Omental fat pad (tissue), 4 donors: ENCODE data around the gene HDAC9. TPM values are rescaled to one million over a fixed set of nuclear protein-coding genes. Genes with fewer than 3 reads are reported as not detected.

ENCODE experiments used
- ATAC-seq: fragments of 150-250 bp; one replicate; pipeline ENCODE4 v1.9.1; 2016; ENCODE audit warnings: mild to moderate bottlenecking, moderate library complexity; ENCODE audit not compliant: low FRiP score
- DNase-seq: peaks from one replicate; pipeline ENCODE4 v3.0.0-alpha.2; 2019; ENCODE audit warnings: low spot score
- total RNA-seq, 4 donors: library from RNA; depleted of rRNA; stranded (reverse); fragments of >200 nt; gene quantifications; one replicate each; pipeline ENCODE4 v1.1.0, GENCODE V29; 2016
- TF ChIP-seq, protein P1 (sequence below), 3 donors: fragments of 450-650 bp; IDR thresholded peaks; one replicate each; pipeline ENCODE4 v1.5.1; 2016 to 2017; ENCODE audit warnings: antibody characterized with exemption in 3 of 3, mild to moderate bottlenecking in 3 of 3, moderate library complexity in 2 of 3

HDAC9 gene
- total RNA-seq, 4 donors from 2014 or later: 15.6 to 51.5 (median 24.1) TPM

GRCh38 chr7:18828994-18829857 is 333.7 kb downstream of the HDAC9 start:
- DNase-seq: no peak
- no peak for ATAC-seq
- TF ChIP-seq, protein P1, sequence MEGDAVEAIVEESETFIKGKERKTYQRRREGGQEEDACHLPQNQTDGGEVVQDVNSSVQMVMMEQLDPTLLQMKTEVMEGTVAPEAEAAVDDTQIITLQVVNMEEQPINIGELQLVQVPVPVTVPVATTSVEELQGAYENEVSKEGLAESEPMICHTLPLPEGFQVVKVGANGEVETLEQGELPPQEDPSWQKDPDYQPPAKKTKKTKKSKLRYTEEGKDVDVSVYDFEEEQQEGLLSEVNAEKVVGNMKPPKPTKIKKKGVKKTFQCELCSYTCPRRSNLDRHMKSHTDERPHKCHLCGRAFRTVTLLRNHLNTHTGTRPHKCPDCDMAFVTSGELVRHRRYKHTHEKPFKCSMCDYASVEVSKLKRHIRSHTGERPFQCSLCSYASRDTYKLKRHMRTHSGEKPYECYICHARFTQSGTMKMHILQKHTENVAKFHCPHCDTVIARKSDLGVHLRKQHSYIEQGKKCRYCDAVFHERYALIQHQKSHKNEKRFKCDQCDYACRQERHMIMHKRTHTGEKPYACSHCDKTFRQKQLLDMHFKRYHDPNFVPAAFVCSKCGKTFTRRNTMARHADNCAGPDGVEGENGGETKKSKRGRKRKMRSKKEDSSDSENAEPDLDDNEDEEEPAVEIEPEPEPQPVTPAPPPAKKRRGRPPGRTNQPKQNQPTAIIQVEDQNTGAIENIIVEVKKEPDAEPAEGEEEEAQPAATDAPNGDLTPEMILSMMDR (IDR thresholded peaks at IDR 0.05): no peak

DNA sequence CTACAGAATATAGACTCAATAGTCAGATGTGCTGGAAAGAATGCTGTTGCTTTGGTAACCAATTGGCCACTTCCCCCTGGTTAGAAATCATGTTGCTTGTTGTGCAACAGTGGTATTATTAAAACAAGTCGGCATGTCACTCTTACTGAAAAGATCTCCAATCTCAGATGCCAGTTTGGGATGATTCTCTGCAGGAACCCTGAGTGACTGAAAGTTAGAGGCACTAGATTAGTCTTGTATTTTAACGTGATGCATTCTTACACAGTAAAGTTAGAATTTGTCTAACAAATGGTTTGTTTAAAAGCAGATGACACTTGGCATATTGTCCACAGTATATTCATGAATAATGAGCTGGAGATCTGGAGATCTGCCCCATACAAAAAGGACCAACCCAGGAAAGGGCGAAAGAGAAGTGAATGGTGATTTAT is 334.3 kb downstream of the HDAC9 start:
- DNase-seq: no peak
- ATAC-seq: peak; percentile 41
- TF ChIP-seq, protein P1 (IDR thresholded peaks at IDR 0.05): no peak

DNA sequence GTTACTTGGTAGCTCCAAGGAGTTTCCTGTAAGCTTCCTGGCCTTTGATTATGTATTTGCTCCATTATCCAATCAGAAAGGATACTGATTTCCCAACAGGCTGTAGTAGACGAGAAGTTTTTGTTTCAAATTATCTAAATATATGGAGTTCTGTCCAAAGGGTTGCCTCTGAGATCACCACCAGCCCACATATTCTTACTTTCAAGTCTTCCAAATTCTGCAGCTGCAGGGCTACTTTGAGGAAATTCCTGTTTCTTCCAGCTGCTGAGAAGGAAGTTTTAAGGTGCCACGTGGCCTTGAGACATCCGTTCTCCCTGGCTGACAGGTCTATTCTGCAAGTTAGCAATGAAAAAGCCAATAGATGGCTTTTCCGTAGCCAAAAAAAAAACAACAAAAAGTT is 335.9 kb downstream of the HDAC9 start:
- TF ChIP-seq, protein P1 (IDR thresholded peaks at IDR 0.05): no peak
- DNase-seq: no peak
- no peak for ATAC-seq

DNA sequence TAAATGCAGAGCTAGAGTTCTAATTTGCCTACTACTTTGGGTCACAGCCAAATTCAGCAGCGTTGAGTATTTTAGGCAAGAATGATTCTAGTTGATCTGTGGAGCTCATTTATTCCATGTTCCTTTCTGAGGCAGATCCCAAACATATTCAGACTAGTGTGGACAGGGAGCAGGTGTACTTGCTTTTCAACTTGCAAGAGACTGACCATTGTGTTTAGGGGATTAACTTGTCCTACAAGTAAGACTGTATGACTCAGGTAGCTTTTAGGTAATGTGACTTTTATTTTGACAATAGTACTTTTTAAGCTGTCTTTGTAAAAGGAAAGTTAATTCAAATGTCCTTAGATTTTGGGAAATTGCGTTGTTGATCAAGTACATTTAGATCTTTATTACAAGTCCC is 336.4 kb downstream of the HDAC9 start:
- ATAC-seq (no peak), DNase-seq (no peak)
- TF ChIP-seq, protein P1 (IDR thresholded peaks at IDR 0.05): no peak

DNA sequence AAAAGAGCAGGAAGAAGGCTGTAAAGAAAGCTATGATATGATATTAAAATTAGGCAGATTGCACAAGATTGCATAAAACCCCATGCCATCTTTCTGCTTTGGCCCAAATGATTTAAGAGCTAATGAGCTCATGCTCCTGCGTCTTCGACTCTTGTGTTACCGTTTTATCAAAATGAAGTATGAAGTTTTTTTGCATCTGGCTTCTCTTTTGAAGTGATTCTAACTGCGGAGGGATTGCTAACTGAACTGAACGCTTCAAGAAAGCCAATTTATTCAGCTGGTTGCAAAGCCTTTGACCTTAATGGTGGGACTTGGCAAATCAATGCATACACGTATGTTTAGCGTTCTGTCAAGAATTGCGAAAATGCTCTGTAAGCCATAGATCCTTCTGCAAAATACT is 339.0 kb downstream of the HDAC9 start:
- ATAC-seq (peak; percentile 85), DNase-seq (no peak)
- TF ChIP-seq, protein P1 (IDR thresholded peaks at IDR 0.05): no peak

DNA sequence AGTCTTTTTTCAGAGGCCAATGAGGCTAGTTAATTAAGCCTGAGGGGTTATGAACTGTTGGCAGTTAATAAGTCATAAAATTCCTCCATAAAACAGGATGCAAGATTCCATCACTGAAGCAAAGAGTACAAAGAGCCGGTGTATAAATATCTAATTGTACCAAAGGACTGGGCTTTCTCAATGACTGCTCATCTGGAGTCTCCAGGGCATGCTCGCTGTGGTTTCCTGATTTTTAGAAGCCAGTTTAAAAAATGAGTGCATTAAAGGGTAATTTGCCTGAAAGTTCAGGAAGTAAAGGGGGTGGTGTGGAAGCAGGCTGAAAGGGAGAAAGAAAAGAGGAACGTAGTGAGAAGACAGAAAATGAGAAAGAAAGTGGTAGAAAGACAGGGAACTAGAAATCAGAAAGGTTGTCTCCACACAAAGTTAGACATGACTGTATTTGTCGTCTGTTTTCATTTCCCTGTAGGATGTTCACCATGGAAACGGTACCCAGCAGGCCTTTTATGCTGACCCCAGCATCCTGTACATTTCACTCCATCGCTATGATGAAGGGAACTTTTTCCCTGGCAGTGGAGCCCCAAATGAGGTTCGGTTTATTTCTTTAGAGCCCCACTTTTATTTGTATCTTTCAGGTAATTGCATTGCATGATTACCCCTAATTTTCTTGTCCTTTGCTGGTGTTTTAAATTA is 339.6 kb downstream of the HDAC9 start:
- DNase-seq (no peak), ATAC-seq (peak; percentile 46)
- TF ChIP-seq, protein P1 (IDR thresholded peaks at IDR 0.05): no peak
